ENCODE data around the gene TTLL10.

The TTLL10 gene

DNA sequence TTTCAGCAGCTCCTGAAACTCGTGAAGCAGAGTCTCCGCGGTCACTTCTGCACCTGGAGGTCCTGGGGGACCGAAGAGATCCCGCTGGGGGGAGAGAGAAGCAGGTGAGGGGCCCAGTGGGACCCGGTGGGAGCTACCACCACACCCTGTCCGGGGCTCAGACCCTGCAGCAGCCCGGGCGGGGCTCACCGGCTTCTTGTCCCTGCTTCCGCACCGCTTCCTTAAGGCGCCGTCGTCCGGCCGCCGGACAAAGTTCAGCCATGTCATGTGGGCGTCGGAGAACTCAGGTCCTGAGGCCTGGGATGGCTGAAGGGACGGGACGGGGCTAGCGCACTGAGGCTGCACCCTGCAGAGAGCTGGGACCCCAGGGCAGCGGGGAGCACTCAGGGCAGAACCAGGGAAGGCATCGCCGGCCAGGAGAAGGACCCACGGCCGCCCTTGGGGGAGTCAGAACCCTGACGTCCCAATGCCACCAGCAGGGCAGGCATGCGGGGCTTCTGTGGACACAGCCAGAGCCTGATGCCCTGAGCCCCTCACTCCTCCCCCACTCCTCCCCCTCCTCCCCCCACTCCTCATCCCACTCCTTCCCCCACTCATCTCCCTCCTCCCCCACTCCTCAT, 70.6 kb downstream of the TTLL10 start:
- H3K27me3 ChIP-seq (ENCODE audit: insufficient read depth, low read length), result peaks cover 14% of the 10 kb centered on the region
- no peak overlapping the region for H2AFZ ChIP-seq (ENCODE audit: low read depth, low read length)
- no peaks in the 10 kb centered on the region for H3K9me3 ChIP-seq (ENCODE audit: low read length)
- H3K4me1 ChIP-seq (ENCODE audit: insufficient read depth, low read length), result peaks cover 16% of the 10 kb centered on the region
- no peak overlapping the region for H3K4me3 ChIP-seq (ENCODE audit: low read length)
- H3K36me3 ChIP-seq (ENCODE audit: insufficient read depth, low read length), result no peaks in the 10 kb centered on the region

DNA sequence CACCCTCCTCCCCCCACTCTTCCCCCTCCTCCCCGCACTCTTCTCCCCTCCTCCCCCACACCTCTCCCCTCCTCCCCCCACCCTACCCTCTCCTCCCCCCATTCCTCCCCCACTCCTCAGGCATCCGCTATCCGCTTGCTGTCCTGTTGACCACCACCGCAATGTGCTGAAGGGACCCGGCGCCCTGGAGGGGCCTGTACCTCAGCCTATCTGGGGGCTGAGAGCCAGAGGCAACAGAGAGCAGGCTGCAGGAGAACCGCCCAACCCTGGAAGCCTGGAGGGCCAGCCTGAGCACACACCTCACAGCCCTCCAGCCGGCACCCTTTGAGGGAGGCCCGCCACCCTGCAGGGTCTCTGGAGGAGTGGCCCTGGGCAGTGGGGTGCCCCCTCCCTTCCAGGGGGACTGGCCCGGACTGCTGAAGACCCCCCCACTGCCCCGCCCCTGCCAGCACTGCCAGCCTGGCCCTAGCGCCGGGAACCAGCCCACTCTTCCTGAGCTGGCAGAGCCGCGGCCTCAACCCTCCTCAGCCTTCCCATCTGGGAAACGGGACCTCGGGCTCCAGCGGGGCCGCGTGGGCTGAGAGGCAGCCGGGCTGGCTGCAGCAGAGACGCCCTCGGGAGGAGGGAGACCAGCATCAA, 71.6 kb downstream of the TTLL10 start:
- no peak overlapping the region for H3K4me3 ChIP-seq (ENCODE audit: low read length)
- H3K4me1 ChIP-seq (ENCODE audit: insufficient read depth, low read length), result peaks cover 7% of the 10 kb centered on the region
- H3K36me3 ChIP-seq (ENCODE audit: insufficient read depth, low read length), result no peaks in the 10 kb centered on the region
- no peaks in the 10 kb centered on the region for H3K9me3 ChIP-seq (ENCODE audit: low read length)
- peaks cover 14% of the 10 kb centered on the region for H3K27me3 ChIP-seq (ENCODE audit: insufficient read depth, low read length)
- no peak overlapping the region for H2AFZ ChIP-seq (ENCODE audit: low read depth, low read length)

DNA sequence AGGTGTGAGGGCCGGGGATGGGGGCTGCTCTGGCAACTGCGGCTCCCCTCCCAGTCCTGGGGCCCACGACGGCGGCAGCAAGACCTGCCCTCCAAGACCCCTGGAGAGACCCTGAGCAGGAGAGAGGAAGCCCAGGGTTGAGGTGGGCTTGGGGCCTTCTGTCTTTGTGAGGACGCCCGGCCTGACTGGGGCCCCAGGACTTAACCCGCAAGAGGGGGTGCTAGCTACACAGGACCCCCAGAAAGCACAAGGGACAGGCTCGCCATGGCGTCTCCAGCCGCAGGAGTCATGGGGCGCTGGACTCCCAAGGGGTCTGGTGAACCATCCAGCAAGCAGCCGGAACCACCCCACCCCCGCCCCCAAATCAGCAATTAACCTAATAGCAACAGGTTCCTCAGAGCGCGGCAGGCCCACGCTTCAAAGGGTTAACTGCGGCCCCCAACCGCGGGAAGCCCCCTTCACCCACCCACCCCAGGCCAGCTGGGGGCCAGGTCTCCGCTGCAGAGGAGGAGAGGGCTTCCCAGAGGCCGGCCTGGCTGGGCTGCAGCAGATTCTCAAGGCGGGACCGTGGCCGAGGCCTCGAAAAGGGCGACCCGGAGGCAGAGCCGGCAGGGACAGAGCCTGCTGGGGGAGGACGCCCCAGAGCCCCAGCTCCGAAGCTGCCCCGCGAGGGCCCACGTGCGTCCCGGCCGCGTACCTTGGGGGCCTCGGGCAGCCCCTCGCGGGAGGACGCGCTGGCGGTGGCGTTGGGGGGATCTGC, 72.3 kb downstream of the TTLL10 start:
- Histone ChIP-seq H3K9me3 (ENCODE audit: low read length) (no peaks in the 10 kb centered on the region), H3K27me3 (ENCODE audit: insufficient read depth, low read length) (peaks cover 14% of the 10 kb centered on the region), H2AFZ (ENCODE audit: low read depth, low read length) (no peak overlapping the region), H3K4me1 (ENCODE audit: insufficient read depth, low read length) (peaks cover 4% of the 10 kb centered on the region), H3K4me3 (ENCODE audit: low read length) (no peak overlapping the region), H3K36me3 (ENCODE audit: insufficient read depth, low read length) (no peaks in the 10 kb centered on the region)

DNA sequence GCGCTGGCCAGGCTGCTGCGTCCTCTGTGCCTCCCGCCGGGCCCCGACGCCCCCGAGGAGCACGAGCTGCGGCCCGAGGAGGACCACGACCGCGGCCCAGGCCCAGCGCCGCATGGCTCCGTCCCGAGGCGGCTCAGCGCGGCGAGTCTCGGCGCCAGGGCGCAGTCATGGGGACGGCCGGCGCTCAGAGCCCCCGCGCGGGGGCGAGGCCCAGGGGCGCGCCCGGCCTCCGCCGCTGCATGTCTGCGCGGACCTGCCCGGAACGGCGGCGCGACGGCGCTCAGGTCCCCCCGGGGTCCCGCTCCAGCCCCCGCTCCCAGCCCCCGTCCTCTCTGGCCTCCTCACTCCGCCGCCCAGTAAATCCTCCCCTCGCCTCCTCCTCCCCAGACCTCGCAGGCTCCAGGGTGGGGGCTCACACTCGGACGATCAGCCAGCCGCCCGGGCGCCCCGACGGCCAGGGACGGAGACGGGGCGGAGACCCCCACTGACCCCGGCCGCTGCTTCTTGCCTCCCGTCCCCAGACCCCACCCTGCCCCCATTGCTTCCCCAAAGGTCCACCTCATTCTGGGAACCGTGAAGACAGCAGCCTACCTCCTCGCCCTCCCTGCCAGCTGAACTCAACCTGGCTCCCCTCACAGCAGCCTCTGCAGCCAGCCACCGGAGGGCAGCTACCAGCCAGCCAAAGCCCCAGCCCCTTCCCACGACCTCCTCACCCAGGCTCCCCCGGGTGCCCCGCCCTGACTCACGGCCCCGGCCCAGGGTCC, 73.1 kb downstream of the TTLL10 start, which contains the start of gene C1QTNF12:
C1QTNF12 (minus strand) TSS at position 146 of the 764 bp plus-strand sequence; CDS start at position 114, 32 bp downstream.
- H3K27me3 ChIP-seq (ENCODE audit: insufficient read depth, low read length), result peaks cover 14% of the 10 kb centered on the region
- peaks cover 4% of the 10 kb centered on the region for H3K4me1 ChIP-seq (ENCODE audit: insufficient read depth, low read length)
- H2AFZ ChIP-seq (ENCODE audit: low read depth, low read length), result no peak within 1 kb of the TSS
- H3K36me3 ChIP-seq (ENCODE audit: insufficient read depth, low read length), result no peaks in the 10 kb centered on the region
- H3K4me3 ChIP-seq (ENCODE audit: low read length), result no peak within 1 kb of the TSS
- no peaks in the 10 kb centered on the region for H3K9me3 ChIP-seq (ENCODE audit: low read length)

DNA sequence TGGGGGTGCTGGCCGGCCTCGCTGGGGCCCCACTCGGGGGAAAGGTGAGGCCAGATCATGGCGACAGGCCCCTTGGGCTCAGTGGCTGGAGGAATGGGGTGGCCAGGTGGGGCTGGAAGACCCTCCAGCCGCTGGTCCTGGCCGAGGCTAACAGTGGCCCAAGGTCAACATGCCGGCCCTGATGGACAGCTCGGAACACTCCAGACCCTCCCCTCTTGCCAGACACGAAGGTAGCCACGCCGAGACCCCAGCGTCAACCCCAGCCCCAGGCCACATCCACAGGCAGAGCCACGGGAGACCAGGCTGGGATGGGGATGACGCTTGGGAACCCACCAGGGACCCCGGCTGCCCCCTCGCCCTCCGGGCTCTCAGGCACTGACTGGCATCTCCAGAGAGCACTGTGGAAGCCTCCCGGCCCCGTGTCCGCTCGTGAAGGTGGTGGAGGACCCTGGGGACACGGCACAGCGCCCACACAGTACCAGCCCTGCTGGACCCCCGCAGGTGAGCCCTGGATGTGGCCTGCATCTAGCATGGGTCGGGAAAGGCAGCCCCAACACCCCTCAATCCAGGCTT, 73.7 kb downstream of the TTLL10 start:
- Histone ChIP-seq H2AFZ (ENCODE audit: low read depth, low read length) (no peak overlapping the region), H3K4me3 (ENCODE audit: low read length) (no peak overlapping the region), H3K9me3 (ENCODE audit: low read length) (no peaks in the 10 kb centered on the region), H3K27me3 (ENCODE audit: insufficient read depth, low read length) (peaks cover 14% of the 10 kb centered on the region), H3K36me3 (ENCODE audit: insufficient read depth, low read length) (no peaks in the 10 kb centered on the region), H3K4me1 (ENCODE audit: insufficient read depth, low read length) (peaks cover 4% of the 10 kb centered on the region)

All from neuron (in vitro differentiated cells).